Muscle layer of colon (tissue), 2 donors: ENCODE measurements around the gene ARL10.

Source experiments
- H3K27ac ChIP-seq: one replicate; pipeline ENCODE4 v1.7.0; 2013; ENCODE audit warnings: low read depth, mild to moderate bottlenecking, low read length, moderate library complexity
- H3K27me3 ChIP-seq, 2 donors: one replicate each; pipeline ENCODE4 v1.7.0; 2013; ENCODE audit warnings: low read length in 2 of 2, mild to moderate bottlenecking in 2 of 2; ENCODE audit not compliant: insufficient read depth in 2 of 2, control insufficient read depth in 1 of 2
- H3K36me3 ChIP-seq: one replicate; pipeline ENCODE4 v1.7.0; 2013; ENCODE audit warnings: mild to moderate bottlenecking, low read length; ENCODE audit not compliant: insufficient read depth
- H3K4me1 ChIP-seq: one replicate; pipeline ENCODE4 v1.7.0; 2013; ENCODE audit warnings: mild to moderate bottlenecking, low read length; ENCODE audit not compliant: insufficient read depth
- H3K4me3 ChIP-seq, 2 donors: one replicate each; pipeline ENCODE4 v1.7.0; 2013; ENCODE audit warnings: low read length in 2 of 2, low read depth in 1 of 2, mild to moderate bottlenecking in 1 of 2, moderate library complexity in 1 of 2
- H3K9ac ChIP-seq: one replicate; pipeline ENCODE4 v1.7.0; 2013; ENCODE audit warnings: low read length
- H3K9me3 ChIP-seq: one replicate; pipeline ENCODE4 v1.7.0; 2013; ENCODE audit warnings: mild to moderate bottlenecking, low read length
- donor health status: abdominal sarcoma.
- donor health status: Adenocarcinoma of cecum.

ARL10 gene

GRCh38 chr5:176342766-176343458 is 22.4 kb upstream of the ARL10 start:
- Histone ChIP-seq H3K4me3 (no peak overlapping the region), H3K27me3 (no peaks in the 10 kb centered on the region), H3K4me1 (no peaks in the 10 kb centered on the region), H3K36me3 (peaks cover 40% of the 10 kb centered on the region), H3K9me3 (no peaks in the 10 kb centered on the region), H3K9ac (no peak overlapping the region), H3K27ac (no peak overlapping the region)

GRCh38 chr5:176350416-176350815 is 14.9 kb upstream of the ARL10 start:
- H3K9me3 ChIP-seq = no peaks in the 10 kb centered on the region
- no peak overlapping the region for H3K4me3 ChIP-seq
- no peaks in the 10 kb centered on the region for H3K4me1 ChIP-seq
- H3K36me3 ChIP-seq = peaks cover 78% of the 10 kb centered on the region
- no peak overlapping the region for H3K9ac ChIP-seq
- no peak overlapping the region for H3K27ac ChIP-seq
- no peaks in the 10 kb centered on the region for H3K27me3 ChIP-seq

GRCh38 chr5:176352116-176352878 is 13.0 kb upstream of the ARL10 start:
- peaks cover 80% of the 10 kb centered on the region for H3K36me3 ChIP-seq
- no peaks in the 10 kb centered on the region for H3K4me1 ChIP-seq
- H3K9me3 ChIP-seq = no peaks in the 10 kb centered on the region
- no peak overlapping the region for H3K9ac ChIP-seq
- H3K27me3 ChIP-seq = no peaks in the 10 kb centered on the region
- H3K27ac ChIP-seq = no peak overlapping the region
- H3K4me3 ChIP-seq = no peak overlapping the region

- no peak overlapping the region for H3K9ac ChIP-seq
Observed at GRCh38 chr5:176353533-176353932, 11.8 kb upstream of the ARL10 start.

GRCh38 chr5:176355400-176356178 is 9.7 kb upstream of the ARL10 start:
- Histone ChIP-seq H3K9ac (no peak overlapping the region), H3K4me1 (peaks cover 9% of the 10 kb centered on the region), H3K4me3 (no peak overlapping the region), H3K9me3 (no peaks in the 10 kb centered on the region), H3K27ac (no peak overlapping the region), H3K36me3 (peaks cover 60% of the 10 kb centered on the region), H3K27me3 (no peaks in the 10 kb centered on the region)

More at GRCh38 chr5:176353533-176353932, 11.8 kb upstream of the ARL10 start:
- H3K36me3 ChIP-seq = peaks cover 75% of the 10 kb centered on the region
- no peaks in the 10 kb centered on the region for H3K4me1 ChIP-seq
- H3K27ac ChIP-seq = no peak overlapping the region
- H3K27me3 ChIP-seq = no peaks in the 10 kb centered on the region
- H3K9me3 ChIP-seq = no peaks in the 10 kb centered on the region
- no peak overlapping the region for H3K4me3 ChIP-seq

- H3K27me3 ChIP-seq = no peaks in the 10 kb centered on the region
- H3K9me3 ChIP-seq = no peaks in the 10 kb centered on the region
- H3K4me1 ChIP-seq = peaks cover 9% of the 10 kb centered on the region
- H3K9ac ChIP-seq = no peak overlapping the region
- no peak overlapping the region for H3K4me3 ChIP-seq
- H3K27ac ChIP-seq = no peak overlapping the region
- peaks cover 57% of the 10 kb centered on the region for H3K36me3 ChIP-seq
Observed at GRCh38 chr5:176356179-176356566, 9.1 kb upstream of the ARL10 start.

GRCh38 chr5:176359658-176360057 is 5.6 kb upstream of the ARL10 start:
- peaks cover 10% of the 10 kb centered on the region for H3K4me1 ChIP-seq
- no peak overlapping the region for H3K4me3 ChIP-seq
- no peaks in the 10 kb centered on the region for H3K9me3 ChIP-seq
- H3K36me3 ChIP-seq = peaks cover 29% of the 10 kb centered on the region
- no peaks in the 10 kb centered on the region for H3K27me3 ChIP-seq
- H3K27ac ChIP-seq = no peak overlapping the region
- H3K9ac ChIP-seq = no peak overlapping the region

GRCh38 chr5:176360894-176361436 is 4.3 kb upstream of the ARL10 start:
- Histone ChIP-seq H3K4me1 (peaks cover 13% of the 10 kb centered on the region), H3K27ac (peak overlapping the region; percentile 77), H3K27me3 (no peaks in the 10 kb centered on the region), H3K9ac (peak overlapping the region; percentile 18), H3K9me3 (no peaks in the 10 kb centered on the region), H3K4me3 (peak overlapping the region; percentile 87 to 90), H3K36me3 (peaks cover 18% of the 10 kb centered on the region)

- H3K4me1 ChIP-seq = peaks cover 19% of the 10 kb centered on the region
- no peaks in the 10 kb centered on the region for H3K9me3 ChIP-seq
- peak within 1 kb of the TSS; percentile 77 for H3K27ac ChIP-seq
Observed at GRCh38 chr5:176361437-176362232, 3.7 kb upstream of the ARL10 start, which contains the start of gene KIAA1191. Gene KIAA1191 (minus strand): TSS chr5:176361764. CDS start chr5:176359508, 2,256 bp downstream.

GRCh38 chr5:176362233-176362490 is 3.1 kb upstream of the ARL10 start:
- H3K4me3 ChIP-seq = peak overlapping the region; percentile 87 to 90
- H3K9ac ChIP-seq = no peak overlapping the region

More at GRCh38 chr5:176361437-176362232, 3.7 kb upstream of the ARL10 start, which contains the start of gene KIAA1191:
- peak within 1 kb of the TSS; percentile 87 to 90 for H3K4me3 ChIP-seq
- H3K36me3 ChIP-seq = peaks cover 11% of the 10 kb centered on the region
- peak within 1 kb of the TSS; percentile 18 for H3K9ac ChIP-seq
- no peaks in the 10 kb centered on the region for H3K27me3 ChIP-seq

More at GRCh38 chr5:176362233-176362490, 3.1 kb upstream of the ARL10 start:
- Histone ChIP-seq H3K36me3 (peaks cover 9% of the 10 kb centered on the region), H3K9me3 (no peaks in the 10 kb centered on the region), H3K4me1 (peaks cover 20% of the 10 kb centered on the region), H3K27me3 (no peaks in the 10 kb centered on the region), H3K27ac (peak overlapping the region; percentile 77)
